Heart left ventricle (tissue), 16 donors: ENCODE results near the gene RNASET2. TPM values are rescaled to one million over a fixed set of nuclear protein-coding genes. Genes with fewer than 3 reads are reported as not detected.

Source experiments
- ATAC-seq, 4 donors: fragments of 200-7000 bp; cut with Tn5 transposase; one replicate each; pipeline ENCODE4 v1.9.1; 2020 to 2022; ENCODE audit warnings: moderate library complexity in 4 of 4, mild to moderate bottlenecking in 3 of 4, moderate number of reproducible peaks in 1 of 4
- DNase-seq, 5 donors: peaks; one replicate each; pipeline ENCODE4 v3.0.0-alpha.2; 2020
- H3K27ac ChIP-seq, 12 donors: fragments of 200-600 bp; sonication (generic) in 4 of 12; one replicate each; pipeline versions ENCODE4 v1.5.0 to v1.8.0; 2016 to 2022; ENCODE audit warnings: mild to moderate bottlenecking in 2 of 12
- H3K27me3 ChIP-seq, 9 donors: fragments of 200-600 bp; sonication (generic) in 2 of 9; one replicate each; pipeline versions ENCODE4 v1.5.1 to v1.8.0; 2016 to 2022; ENCODE audit warnings: mild to moderate bottlenecking in 3 of 9
- H3K36me3 ChIP-seq, 9 donors: fragments of 200-600 bp; sonication (generic) in 2 of 9; one replicate each; pipeline versions ENCODE4 v1.5.0 to v1.8.0; 2018 to 2022; ENCODE audit warnings: mild to moderate bottlenecking in 2 of 9
- H3K4me1 ChIP-seq, 12 donors: fragments of 200-600 bp; sonication (generic) in 4 of 12; one replicate each; pipeline versions ENCODE4 v1.5.0 to v1.8.0; 2016 to 2022; ENCODE audit warnings: mild to moderate bottlenecking in 3 of 12
- H3K4me3 ChIP-seq, 12 donors: fragments of 200-600 bp; sonication (generic) in 4 of 12; one replicate each; pipeline versions ENCODE4 v1.5.0 to v1.8.0; 2017 to 2022; ENCODE audit warnings: mild to moderate bottlenecking in 9 of 12, moderate library complexity in 4 of 12
- H3K9me3 ChIP-seq, 12 donors: fragments of 200-600 bp; sonication (generic) in 4 of 12; one replicate each; pipeline versions ENCODE4 v1.5.0 to v1.8.0; 2016 to 2022; ENCODE audit warnings: mild to moderate bottlenecking in 1 of 12
- POLR2A ChIP-seq, 2 donors: fragments of 450-650 bp; IDR thresholded peaks; one replicate each; pipeline ENCODE4 v1.6.1; 2017; ENCODE audit warnings: antibody characterized with exemption in 2 of 2, mild to moderate bottlenecking in 2 of 2, moderate library complexity in 2 of 2
- WGBS, 4 donors: extraction: QIAGEN DNeasy Blood & Tissue Kit in 2 of 4; methylation state at CpG; one replicate each; pipeline versions ENCODE4 v1.1.5 to v1.1.7; 2013 to 2018; 5-methylcytosine and 5-hydroxymethylcytosine counted together
- intact Hi-C, 10 donors: fragments of 100-400 bp; cut with DNase I; formaldehyde crosslinking; loops; one replicate each; pipeline versions ENCODE4 v1.11.1 to v1.14.2; 2022
- polyA plus RNA-seq, 2 donors: library from polyadenylated mRNA; stranded (reverse); fragments of 200-250 nt; gene quantifications; one replicate each; pipeline ENCODE4 v1.2.3, GENCODE V29; 2013
- total RNA-seq, 9 donors: library from RNA; depleted of rRNA in 2 of 9; stranded (reverse); fragments of >200 nt in 2 of 9; fragmentation: NEBNext Ultra II Directional in 3 of 9; extraction: Animal tissue kit (Norgen Biotek cat#: 25700) in 3 of 9; gene quantifications; one replicate each; pipeline versions ENCODE4 v1.1.0 to v1.2.4, GENCODE V29; 2016 to 2023
- TF ChIP-seq, protein P1 (sequence below), 12 donors: fragments of 200-600 bp; sonication (generic) in 4 of 12; IDR thresholded peaks; one replicate each; pipeline versions ENCODE4 v1.5.0 to v1.8.0; 2018 to 2022; ENCODE audit warnings: antibody characterized with exemption in 12 of 12, mild to moderate bottlenecking in 5 of 12
- donor health status: ischemic (EF 13 %, LVEDD 7.1; RV severe dilation, severe dysfunction).
- donor health status: healthy with polysubstance abuse.
- donor health status: DM: no; HTN: yes; CAD: no.
- donor health status: DM: no; HTN: no; CAD: no.
- donor health status: ischemic (EF 25% LVEDD 6.9; RV normal size, moderate dysfunction).
- donor health status: ischemic (EF 25% LVEDD 5.7; RV mildly dilated, moderate dysfunction).
- donor health status: healthy.
- donor health status: DM: yes; HTN: yes; CAD: no.
- donor health status: ischemic (EF 35%, LVEDD 5.7; RV mildly dilated, moderate dysfunction).
- donor health status: nonischemic (EF 11% LVEDD 7.7; RV severe dilation, severe dysfunction).
- donor health status: DM: yes; HTN: yes; CAD: no.
- donor health status: PGD.
- donor health status: ischemic (EF 29% LVEDD 5.4; RV normal size, mild dysfunction).
- donor health status: nonischemic (EF 23%, LVEDD 6.1; RV moderate dilation, normal function).

RNASET2 gene
- total and polyA plus RNA-seq, 11 donors = 5.7 to 76.0 (median 13.5) TPM

DNA sequence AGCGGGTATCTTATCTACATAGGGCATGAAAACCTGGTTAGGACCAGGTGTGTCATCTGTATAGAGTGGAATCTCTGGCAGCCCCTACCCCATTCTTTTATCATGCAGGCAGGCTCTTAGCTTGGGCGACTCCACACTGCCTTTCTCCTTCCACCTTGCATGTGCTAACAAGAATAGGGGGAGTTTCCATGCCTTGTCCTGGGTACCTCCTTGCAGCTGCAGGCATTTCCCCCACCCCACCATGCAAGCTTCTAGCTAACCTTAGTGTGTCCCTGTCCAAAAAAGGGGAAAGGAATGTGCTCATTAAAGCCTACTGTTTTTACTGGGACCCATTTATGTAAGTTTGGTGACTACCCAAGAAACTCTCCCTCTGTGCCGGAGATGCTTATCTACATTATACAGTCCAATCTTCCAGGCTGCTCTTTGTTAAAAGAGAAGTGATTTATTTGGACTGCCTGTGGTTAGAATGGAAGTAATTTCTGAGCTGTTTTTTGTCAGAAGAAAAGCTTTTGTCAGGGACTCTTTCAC is 32.4 kb upstream of the RNASET2 start:
- Histone ChIP-seq H3K4me3 (no peak overlapping the region), H3K9me3 (no peaks in the 10 kb centered on the region), H3K36me3 (no peaks in the 10 kb centered on the region), H3K27me3 (no peaks in the 10 kb centered on the region), H3K27ac (no peak overlapping the region), H3K4me1 (no peaks in the 10 kb centered on the region)
- intact Hi-C loops = loop anchor here in 8 of 10 donors (1.0 to 10.0 kb wide), 6 partner anchors 201 to 214 kb away; no protein-coding TSS in a partner anchor
- no peak for ATAC-seq
- 84 to 88% (median 88%) methylated on average over 3 of the region's 3 CpGs for WGBS, 4 donors
- TF ChIP-seq POLR2A (IDR thresholded peaks at IDR 0.05) = no peak
- TF ChIP-seq, protein P1, sequence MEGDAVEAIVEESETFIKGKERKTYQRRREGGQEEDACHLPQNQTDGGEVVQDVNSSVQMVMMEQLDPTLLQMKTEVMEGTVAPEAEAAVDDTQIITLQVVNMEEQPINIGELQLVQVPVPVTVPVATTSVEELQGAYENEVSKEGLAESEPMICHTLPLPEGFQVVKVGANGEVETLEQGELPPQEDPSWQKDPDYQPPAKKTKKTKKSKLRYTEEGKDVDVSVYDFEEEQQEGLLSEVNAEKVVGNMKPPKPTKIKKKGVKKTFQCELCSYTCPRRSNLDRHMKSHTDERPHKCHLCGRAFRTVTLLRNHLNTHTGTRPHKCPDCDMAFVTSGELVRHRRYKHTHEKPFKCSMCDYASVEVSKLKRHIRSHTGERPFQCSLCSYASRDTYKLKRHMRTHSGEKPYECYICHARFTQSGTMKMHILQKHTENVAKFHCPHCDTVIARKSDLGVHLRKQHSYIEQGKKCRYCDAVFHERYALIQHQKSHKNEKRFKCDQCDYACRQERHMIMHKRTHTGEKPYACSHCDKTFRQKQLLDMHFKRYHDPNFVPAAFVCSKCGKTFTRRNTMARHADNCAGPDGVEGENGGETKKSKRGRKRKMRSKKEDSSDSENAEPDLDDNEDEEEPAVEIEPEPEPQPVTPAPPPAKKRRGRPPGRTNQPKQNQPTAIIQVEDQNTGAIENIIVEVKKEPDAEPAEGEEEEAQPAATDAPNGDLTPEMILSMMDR (IDR thresholded peaks at IDR 0.05) = no peak
- no peak for DNase-seq

DNA sequence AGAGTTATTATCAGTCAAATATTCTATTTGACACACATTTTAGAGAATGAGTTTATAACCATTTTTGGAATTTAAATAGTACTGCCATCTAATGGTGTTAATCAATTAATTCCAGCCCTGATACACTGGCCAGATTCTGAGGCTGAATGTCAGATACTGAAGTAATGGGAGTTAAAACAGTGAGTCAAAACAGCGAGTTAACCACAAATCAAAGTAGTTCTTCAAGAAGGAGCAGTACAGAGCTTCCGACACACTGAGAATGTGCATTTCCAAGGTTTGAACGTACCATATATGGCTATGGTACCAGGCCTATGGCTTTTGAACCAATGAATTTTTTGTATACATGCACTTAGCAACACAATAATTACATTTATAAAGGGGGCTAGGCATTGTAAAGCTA is 31.6 kb upstream of the RNASET2 start:
- Histone ChIP-seq H3K4me1 (no peaks in the 10 kb centered on the region), H3K9me3 (no peaks in the 10 kb centered on the region), H3K27ac (no peak overlapping the region), H3K27me3 (no peaks in the 10 kb centered on the region), H3K4me3 (no peak overlapping the region), H3K36me3 (no peaks in the 10 kb centered on the region)
- intact Hi-C loops = loop anchor here in 7 of 10 donors (2.0 to 10.0 kb wide), 5 partner anchors 201 to 213 kb away; no protein-coding TSS in a partner anchor
- no peak for TF ChIP-seq POLR2A (IDR thresholded peaks at IDR 0.05)
- WGBS, 4 donors = 89 to 92% (median 91%) methylated on average over 3 of the region's 3 CpGs
- ATAC-seq = no peak
- no peak for DNase-seq

DNA sequence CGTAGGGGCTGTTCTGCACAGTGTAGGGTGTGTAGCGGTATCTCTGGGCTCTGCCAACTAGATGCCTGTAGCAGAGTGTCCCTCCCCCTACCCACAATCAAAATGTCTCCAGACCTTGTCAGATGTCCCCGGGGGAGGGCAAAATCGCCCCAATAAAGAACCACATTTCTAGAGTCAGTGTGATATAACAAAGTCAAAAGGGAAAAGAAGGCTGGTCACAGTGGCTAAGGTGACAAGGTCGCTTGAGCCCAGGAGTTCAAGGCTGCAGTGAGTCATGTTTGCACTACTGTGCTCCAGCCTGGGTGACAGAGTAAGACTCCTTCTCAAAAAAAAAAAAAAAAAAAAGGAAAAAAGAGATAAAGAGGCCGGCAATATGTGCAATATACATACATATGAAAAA is 31.1 kb upstream of the RNASET2 start:
- H3K36me3 ChIP-seq = no peaks in the 10 kb centered on the region
- no peak for ATAC-seq
- intact Hi-C loops = loop anchor here in 5 of 10 donors (5.0 to 10.0 kb wide), 3 partner anchors 200 to 213 kb away; no protein-coding TSS in a partner anchor
- no peak overlapping the region for H3K27ac ChIP-seq
- TF ChIP-seq, protein P1 (IDR thresholded peaks at IDR 0.05) = no peak
- no peak for DNase-seq
- no peaks in the 10 kb centered on the region for H3K9me3 ChIP-seq
- H3K4me3 ChIP-seq = no peak overlapping the region
- 58 to 63% (median 62%) methylated on average over 6 of the region's 6 CpGs for WGBS, 4 donors
- no peaks in the 10 kb centered on the region for H3K27me3 ChIP-seq
- H3K4me1 ChIP-seq = no peaks in the 10 kb centered on the region

DNA sequence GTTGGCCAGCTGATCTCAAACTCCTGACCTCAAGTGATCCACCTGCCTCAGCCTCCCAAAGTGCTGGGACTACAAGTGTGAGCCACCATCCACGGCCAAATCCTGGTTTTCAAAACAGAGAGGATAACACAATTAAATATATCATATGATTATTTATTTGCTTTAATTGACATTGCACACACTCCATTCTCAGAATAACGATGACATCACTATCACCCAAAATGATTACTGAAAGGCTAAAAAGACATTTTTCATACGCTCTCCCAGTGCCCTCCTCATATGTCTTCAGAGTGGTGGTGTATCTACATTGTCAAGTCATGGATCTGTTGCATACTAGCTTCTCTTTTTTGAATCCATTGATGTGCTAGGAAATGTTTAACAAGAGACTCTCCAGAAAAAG is 24.4 kb upstream of the RNASET2 start:
- WGBS, 4 donors = 98 to 100% (median 99%) methylated on average over 3 of the region's 3 CpGs

DNA sequence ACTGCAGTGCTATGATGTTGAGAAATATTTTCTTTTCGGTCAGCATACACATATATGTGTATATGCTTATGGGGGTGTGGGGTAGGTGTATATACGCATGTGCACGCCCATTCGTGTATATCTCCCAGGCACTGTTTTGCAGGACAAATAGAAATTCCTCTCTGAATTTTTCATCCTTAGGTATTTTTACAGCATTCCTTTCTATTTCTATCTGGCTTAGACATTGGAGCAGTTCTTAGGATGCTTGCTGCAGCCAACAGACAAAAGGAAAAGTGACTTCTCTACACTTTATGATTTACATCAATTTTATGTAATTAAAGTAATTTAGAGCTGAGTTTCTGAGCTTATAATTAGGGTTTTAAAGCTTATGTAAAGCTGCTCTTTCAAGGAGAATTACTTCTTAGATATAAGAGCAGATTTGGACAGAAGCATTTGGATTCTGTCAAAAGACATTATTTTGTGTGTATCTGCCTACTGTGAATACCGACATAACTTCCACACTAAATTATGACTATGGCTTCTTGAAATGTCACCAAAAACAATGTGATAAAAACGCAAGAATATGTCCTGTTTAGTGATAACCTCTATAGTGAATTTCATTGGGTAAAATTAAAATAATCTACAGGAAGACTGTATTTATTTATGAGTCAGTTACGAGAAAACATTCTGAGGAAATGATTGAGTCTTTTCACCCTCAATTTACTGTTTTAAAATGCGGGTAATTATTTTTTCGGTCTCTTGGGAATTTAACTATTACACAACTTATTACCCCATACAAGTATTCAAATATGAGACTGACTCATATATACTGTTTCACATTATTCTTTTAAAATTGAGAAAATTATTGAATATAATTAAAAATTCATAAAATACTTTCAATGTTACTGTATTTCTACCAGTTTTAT is 21.5 kb upstream of the RNASET2 start:
- 83 to 89% (median 86%) methylated on average over 9 of the region's 9 CpGs for WGBS, 4 donors
- no peaks in the 10 kb centered on the region for H3K27me3 ChIP-seq
- no peak for TF ChIP-seq POLR2A (IDR thresholded peaks at IDR 0.05)
- TF ChIP-seq, protein P1 (IDR thresholded peaks at IDR 0.05) = no peak
- no peaks in the 10 kb centered on the region for H3K4me1 ChIP-seq
- H3K27ac ChIP-seq = no peak overlapping the region
- DNase-seq = no peak
- ATAC-seq = no peak
- intact Hi-C loops = no loop called here
- H3K36me3 ChIP-seq = no peaks in the 10 kb centered on the region
- no peak overlapping the region for H3K4me3 ChIP-seq
- H3K9me3 ChIP-seq = no peaks in the 10 kb centered on the region

More for the DNA sequence above, 24.4 kb upstream of the RNASET2 start:
- ATAC-seq (no peak), DNase-seq (no peak)
- H3K27ac ChIP-seq = no peak overlapping the region
- no peaks in the 10 kb centered on the region for H3K36me3 ChIP-seq
- no peaks in the 10 kb centered on the region for H3K4me1 ChIP-seq
- H3K27me3 ChIP-seq = no peaks in the 10 kb centered on the region
- no peaks in the 10 kb centered on the region for H3K9me3 ChIP-seq
- no peak overlapping the region for H3K4me3 ChIP-seq
- no peak for TF ChIP-seq POLR2A (IDR thresholded peaks at IDR 0.05)
- intact Hi-C loops = loop anchor here in 1 of 10 donors (10.0 kb wide), 1 partner anchor 206 kb away; no protein-coding TSS in a partner anchor
